IMR-90 (cell line): ENCODE data around the gene GP9. TPM values are rescaled to one million over a fixed set of nuclear protein-coding genes. Genes with fewer than 3 reads are reported as not detected.

Experiments
- ATAC-seq: fragments of 200-7000 bp; cut with Tn5 transposase; 2 replicates; pipeline ENCODE4 v1.9.1; 2020; ENCODE audit warnings: low read depth, mild to moderate bottlenecking, moderate library complexity
- BruUV-seq: library from RNA; stranded (reverse); fragments of 400-500 nt; replicated peaks from 2 replicates; lab custom pipeline; 2021; lab: Mats Ljungman, UMichigan
- CTCF ChIA-PET: fragments of 300-600 bp; formaldehyde crosslinking; extraction: SDS; loops from one replicate; lab custom pipeline; 2021; ENCODE audit warnings: antibody characterized with exemption; lab: Yijun Ruan, JAX
- POLR2A ChIA-PET: fragments of 300-600 bp; sonication (Branson Sonifier 250); formaldehyde crosslinking; loops from one replicate; lab custom pipeline; 2022; ENCODE audit warnings: antibody characterized with exemption; ENCODE audit not compliant: unreplicated experiment; lab: Charles Lee
- DNase-seq: peaks from one replicate; pipeline ENCODE4 v3.0.0; 2013
- H2AFZ ChIP-seq: replicated peaks from 2 replicates; pipeline ENCODE3; 2013; ENCODE audit warnings: low read length, mild to moderate bottlenecking; ENCODE audit not compliant: poor library complexity
- H2AK5ac ChIP-seq: 2 replicates; pipeline ENCODE4 v1.6.1; 2013; ENCODE audit warnings: low read depth, low read length, inconsistent platforms
- H2AK9ac ChIP-seq: replicated peaks from 2 replicates; pipeline ENCODE3; 2013; ENCODE audit warnings: mild to moderate bottlenecking, low read depth, low read length, moderate library complexity; ENCODE audit not compliant: poor library complexity
- H2BK120ac ChIP-seq: 2 replicates; pipeline ENCODE4 v1.6.1; 2013; ENCODE audit warnings: low read depth, low read length, inconsistent platforms
- H2BK15ac ChIP-seq: 3 replicates; pipeline ENCODE4 v1.6.1; 2013; ENCODE audit warnings: low read depth, low read length, inconsistent platforms
- H2BK20ac ChIP-seq: 2 replicates; pipeline ENCODE4 v1.6.1; 2013; ENCODE audit warnings: low read depth, mild to moderate bottlenecking, inconsistent platforms, low read length, moderate library complexity
- H2BK5ac ChIP-seq: 2 replicates; pipeline ENCODE4 v1.6.1; 2013; ENCODE audit warnings: mild to moderate bottlenecking, low read depth, low read length, inconsistent platforms; ENCODE audit not compliant: poor library complexity, severe bottlenecking
- H3K14ac ChIP-seq: replicated peaks from 2 replicates; pipeline ENCODE4 v1.6.1; 2013; ENCODE audit warnings: low read depth, low read length, inconsistent platforms
- H3K18ac ChIP-seq: 2 replicates; pipeline ENCODE4 v1.6.1; 2013; ENCODE audit warnings: low read depth, low read length, control low read depth
- H3K23ac ChIP-seq: 2 replicates; pipeline ENCODE4 v1.6.1; 2013; ENCODE audit warnings: low read depth, low read length, inconsistent platforms
- H3K27ac ChIP-seq: 2 replicates; pipeline ENCODE4 v1.5.1; 2013; ENCODE audit warnings: mild to moderate bottlenecking, control low read depth, low read length; ENCODE audit not compliant: insufficient read depth
- H3K27me3 ChIP-seq: 2 replicates; pipeline ENCODE4 v1.6.1; 2013; ENCODE audit warnings: low read length; ENCODE audit not compliant: control insufficient read depth, insufficient read depth
- H3K36me3 ChIP-seq: 2 replicates; pipeline ENCODE4 v1.6.1; 2013; ENCODE audit warnings: low read length, mixed read lengths; ENCODE audit not compliant: control insufficient read depth, insufficient read depth
- H3K4ac ChIP-seq: 2 replicates; pipeline ENCODE4 v1.6.1; 2013; ENCODE audit warnings: low read depth, low read length, inconsistent platforms
- H3K4me1 ChIP-seq: 2 replicates; pipeline ENCODE4 v1.6.1; 2013; ENCODE audit warnings: low read length, mixed read lengths; ENCODE audit not compliant: control insufficient read depth, insufficient read depth
- H3K4me2 ChIP-seq: 2 replicates; pipeline ENCODE4 v1.6.1; 2013; ENCODE audit warnings: low read depth, mild to moderate bottlenecking, control low read depth, low read length, moderate library complexity
- H3K4me3 ChIP-seq: 2 replicates; pipeline ENCODE4 v1.5.1; 2013; ENCODE audit warnings: low read depth, mild to moderate bottlenecking, control low read depth, low read length, moderate library complexity; ENCODE audit not compliant: insufficient read depth
- H3K56ac ChIP-seq: 2 replicates; pipeline ENCODE4 v1.6.1; 2013; ENCODE audit warnings: low read length, inconsistent platforms; ENCODE audit not compliant: insufficient read depth; ENCODE audit errors: extremely low read depth
- H3K79me1 ChIP-seq, 2 experiments: 2 replicates each; pipeline ENCODE4 v1.6.1; 2013; ENCODE audit warnings: low read length in 2 of 2, inconsistent platforms in 1 of 2, low read depth in 1 of 2
- H3K9ac ChIP-seq: 2 replicates; pipeline ENCODE4 v1.6.1; 2013; ENCODE audit warnings: low read depth, low read length, control low read depth
- H3K9me1 ChIP-seq: 2 replicates; pipeline ENCODE4 v1.6.1; 2013; ENCODE audit warnings: low read length, inconsistent platforms; ENCODE audit not compliant: insufficient read depth
- H3K9me3 ChIP-seq: 2 replicates; pipeline ENCODE4 v1.6.1; 2013; ENCODE audit warnings: low read length; ENCODE audit not compliant: control insufficient read depth, insufficient read depth
- H4K20me1 ChIP-seq: 2 replicates; pipeline ENCODE4 v1.6.1; 2013; ENCODE audit warnings: low read length, inconsistent platforms; ENCODE audit not compliant: insufficient read depth
- H4K5ac ChIP-seq: 2 replicates; pipeline ENCODE4 v1.6.1; 2013; ENCODE audit warnings: mild to moderate bottlenecking, low read depth, low read length, control low read depth
- H4K8ac ChIP-seq, 2 experiments: 2 replicates each; pipeline ENCODE4 v1.6.1; 2013; ENCODE audit warnings: low read depth in 2 of 2, low read length in 2 of 2, control low read depth in 1 of 2, inconsistent platforms in 1 of 2
- H4K91ac ChIP-seq: 2 replicates; pipeline ENCODE4 v1.6.1; 2013; ENCODE audit warnings: low read depth, low read length, inconsistent platforms; ENCODE audit not compliant: insufficient read depth
- BHLHE40 ChIP-seq: fragments of 150-350 bp; IDR thresholded peaks from 2 replicates; pipeline ENCODE4 v1.6.1; 2016; ENCODE audit warnings: mild to moderate bottlenecking, low read depth, low read length
- CEBPB ChIP-seq: IDR thresholded peaks from 2 replicates; pipeline ENCODE4 v1.6.1; 2012; ENCODE audit warnings: low read depth, low read length, improper control_type of control experiment
- CHD1 ChIP-seq: IDR thresholded peaks from 2 replicates; pipeline ENCODE4 v1.6.1; 2012; ENCODE audit warnings: low read depth, low read length, improper control_type of control experiment
- RAD21 ChIP-seq: IDR thresholded peaks from 2 replicates; pipeline ENCODE4 v1.6.1; 2012; ENCODE audit warnings: low read length, improper control_type of control experiment
- RCOR1 ChIP-seq: IDR thresholded peaks from 2 replicates; pipeline ENCODE4 v1.6.1; 2012; ENCODE audit warnings: mild to moderate bottlenecking, low read length, improper control_type of control experiment; ENCODE audit not compliant: insufficient replicate concordance
- WGBS, 2 experiments: methylation state at CpG; one replicate each; pipeline versions ENCODE4 v1.1.5 to v1.1.7; 2013; ENCODE audit warnings: missing lambda C conversion rate in 2 of 2; ENCODE audit not compliant: insufficient read length in 1 of 2; ENCODE audit errors: extremely low coverage in 2 of 2; 5-methylcytosine and 5-hydroxymethylcytosine counted together
- dilution Hi-C: fragments of 300-500 bp; cut with HindIII; formaldehyde crosslinking; loops from one replicate; pipeline ENCODE4 v1.14.3; 2018; ENCODE audit warnings: low sequenced_read_pairs; ENCODE audit not compliant: unreplicated experiment
- in situ Hi-C: fragments of 300-500 bp; cut with MboI; formaldehyde crosslinking; loops from 3 replicates; pipeline ENCODE4 v1.14.3; 2019; ENCODE audit warnings: low sequenced_read_pairs, inconsistent platforms, mixed read lengths
- intact Hi-C: fragments of 100-400 bp; cut with micrococcal nuclease; formaldehyde crosslinking; loops from 2 replicates; pipeline ENCODE4 v1.10.0; 2022
- polyA plus RNA-seq, 3 experiments: library from polyadenylated mRNA; depleted of rRNA; stranded (reverse); fragments of >200 nt; gene quantifications; 2 replicates each; pipeline ENCODE4 v1.2.3, GENCODE V29; 2012; ENCODE audit warnings: low replicate concordance in 1 of 3
- total RNA-seq: library from RNA; depleted of rRNA; stranded (reverse); fragments of >200 nt; gene quantifications from 2 replicates; pipeline ENCODE4 v1.2.3, GENCODE V29; 2012
- TF ChIP-seq, protein P1 (sequence below): fragments of 150-350 bp; IDR thresholded peaks from 2 replicates; pipeline ENCODE4 v1.6.1; 2017; ENCODE audit warnings: mild to moderate bottlenecking, antibody characterized with exemption, low read length, low read depth
- TF ChIP-seq, protein P2 (sequence below): fragments of 150-350 bp; IDR thresholded peaks from 2 replicates; pipeline ENCODE4 v1.6.1; 2016; ENCODE audit warnings: low read depth, mild to moderate bottlenecking, low read length, moderate library complexity, borderline replicate concordance

The GP9 gene
- total and polyA plus RNA-seq, 2 of the 4 experiments (the other 2 are of a cell fraction), result not detected

DNA sequence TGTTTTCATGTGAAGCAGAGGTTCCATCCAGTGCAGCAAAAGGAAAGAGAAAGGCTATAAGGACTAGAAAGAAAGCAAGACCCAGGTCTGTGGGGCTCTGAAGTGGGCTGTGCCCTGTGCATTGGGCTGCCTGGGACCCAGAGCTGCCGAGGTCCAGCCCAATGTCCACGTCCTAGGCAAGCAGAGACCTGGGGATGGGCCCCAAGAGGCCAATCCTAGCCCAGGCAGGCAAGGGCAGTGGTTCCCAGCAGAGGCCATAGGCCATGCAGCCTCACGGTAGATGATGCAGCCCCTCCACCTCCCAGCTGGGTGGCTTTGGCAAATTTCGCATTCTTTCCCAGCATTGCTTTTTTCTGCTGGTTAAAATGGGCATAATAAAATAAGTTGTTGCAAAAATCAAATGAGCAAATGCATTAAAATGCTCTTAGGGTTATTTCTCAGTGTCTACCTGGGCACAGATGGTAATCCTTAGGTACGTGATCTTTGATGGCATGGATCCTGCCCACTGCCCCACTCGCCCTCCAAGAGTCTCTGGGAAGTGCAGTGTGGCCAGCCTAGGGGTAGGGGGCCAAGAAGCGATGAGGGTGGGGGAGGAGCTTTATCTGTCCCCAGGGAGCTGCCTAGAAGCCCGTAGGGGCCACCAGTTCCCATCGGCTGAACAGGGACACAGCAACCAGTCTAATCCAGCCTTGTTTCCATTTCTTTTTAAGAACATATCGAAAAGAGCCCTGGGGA is 22.3 kb upstream of the GP9 start:
- no peak overlapping the region for H3K9ac ChIP-seq
- no peak overlapping the region for H3K4me2 ChIP-seq
- BruUV-seq, result no TSS peak
- in situ Hi-C loops (no loop called here), intact Hi-C loops (no loop called here), dilution Hi-C loops (no loop called here)
- peaks cover 2% of the 10 kb centered on the region; the same call in 1 of the 2 replicates for H3K4me1 ChIP-seq
- H3K56ac ChIP-seq, result no peak overlapping the region
- no peak overlapping the region for H2BK120ac ChIP-seq
- TF ChIP-seq CHD1 (no peak), RAD21 (no peak), CEBPB (no peak), BHLHE40 (no peak), RCOR1 (no peak)
- TF ChIP-seq, protein P1, sequence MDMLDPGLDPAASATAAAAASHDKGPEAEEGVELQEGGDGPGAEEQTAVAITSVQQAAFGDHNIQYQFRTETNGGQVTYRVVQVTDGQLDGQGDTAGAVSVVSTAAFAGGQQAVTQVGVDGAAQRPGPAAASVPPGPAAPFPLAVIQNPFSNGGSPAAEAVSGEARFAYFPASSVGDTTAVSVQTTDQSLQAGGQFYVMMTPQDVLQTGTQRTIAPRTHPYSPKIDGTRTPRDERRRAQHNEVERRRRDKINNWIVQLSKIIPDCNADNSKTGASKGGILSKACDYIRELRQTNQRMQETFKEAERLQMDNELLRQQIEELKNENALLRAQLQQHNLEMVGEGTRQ, result no peak
- TF ChIP-seq, protein P2, sequence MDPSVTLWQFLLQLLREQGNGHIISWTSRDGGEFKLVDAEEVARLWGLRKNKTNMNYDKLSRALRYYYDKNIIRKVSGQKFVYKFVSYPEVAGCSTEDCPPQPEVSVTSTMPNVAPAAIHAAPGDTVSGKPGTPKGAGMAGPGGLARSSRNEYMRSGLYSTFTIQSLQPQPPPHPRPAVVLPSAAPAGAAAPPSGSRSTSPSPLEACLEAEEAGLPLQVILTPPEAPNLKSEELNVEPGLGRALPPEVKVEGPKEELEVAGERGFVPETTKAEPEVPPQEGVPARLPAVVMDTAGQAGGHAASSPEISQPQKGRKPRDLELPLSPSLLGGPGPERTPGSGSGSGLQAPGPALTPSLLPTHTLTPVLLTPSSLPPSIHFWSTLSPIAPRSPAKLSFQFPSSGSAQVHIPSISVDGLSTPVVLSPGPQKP, result no peak
- peaks cover 5% of the 10 kb centered on the region; the same call in 1 of the 2 replicates for H4K20me1 ChIP-seq
- 25% methylated on average over 2 of the region's 10 CpGs; no CpG with 5 or more reads in 1 of the 2 experiments for WGBS, 2 experiments
- no peak overlapping the region for H4K91ac ChIP-seq
- H3K27ac ChIP-seq, result no peak overlapping the region
- no peak overlapping the region for H3K4ac ChIP-seq
- H3K23ac ChIP-seq, result no peak overlapping the region
- H3K79me1 ChIP-seq, result no peaks in the 10 kb centered on the region
- H3K4me3 ChIP-seq, result no peak overlapping the region
- no peak overlapping the region for H3K14ac ChIP-seq
- no peaks in the 10 kb centered on the region for H3K9me1 ChIP-seq
- H3K9me3 ChIP-seq, result peaks cover 2% of the 10 kb centered on the region; the same call in 1 of the 2 replicates
- no peak overlapping the region for H4K5ac ChIP-seq
- H3K36me3 ChIP-seq, result no peaks in the 10 kb centered on the region
- no peak overlapping the region for H3K18ac ChIP-seq
- no peak overlapping the region for H2BK20ac ChIP-seq
- no peak overlapping the region for H4K8ac ChIP-seq
- H2AK9ac ChIP-seq, result no peak overlapping the region
- ChIA-PET POLR2A (no interaction called here), CTCF (no interaction called here)
- no peak overlapping the region for H2AK5ac ChIP-seq
- H2BK5ac ChIP-seq, result no peak overlapping the region
- DNase-seq, result no peak
- ATAC-seq, result no peak
- H2AFZ ChIP-seq, result no peak overlapping the region
- peaks cover 44% of the 10 kb centered on the region for H3K27me3 ChIP-seq
- no peak overlapping the region for H2BK15ac ChIP-seq
